NCI-H774 (cell line): ENCODE data around the gene RESP18.
"Not testable (repeated sequence)": the region's sequence is repeated elsewhere in the genome, so short reads cannot be mapped to it uniquely, and the experiment has no call there.

Experiments
- DNase-seq: peaks from one replicate; lab custom pipeline; 2025; lab: John Stamatoyannopoulos, UW

The RESP18 gene

GRCh38 chr2:219291394-219291793, 41.1 kb downstream of the RESP18 start:
- DNase-seq, result no peak

GRCh38 chr2:219290381-219291171, 42.0 kb downstream of the RESP18 start:
- no peak for DNase-seq

- DNase-seq, result no peak
Observed at GRCh38 chr2:219289537-219290361, 42.8 kb downstream of the RESP18 start.

- no peak for DNase-seq
Observed at GRCh38 chr2:219289195-219289536, 43.4 kb downstream of the RESP18 start.

- DNase-seq, result no peak
Observed at GRCh38 chr2:219287580-219288265, 44.8 kb downstream of the RESP18 start.

- DNase-seq, result not testable (repeated sequence)
Observed at GRCh38 chr2:219287116-219287440, 45.5 kb downstream of the RESP18 start.

- DNase-seq, result no peak
Observed at GRCh38 chr2:219286436-219287115, 46.0 kb downstream of the RESP18 start.

GRCh38 chr2:219285894-219286425, 46.6 kb downstream of the RESP18 start:
- no peak for DNase-seq

- DNase-seq, result no peak
Observed at GRCh38 chr2:219285373-219285735, 47.2 kb downstream of the RESP18 start.

- DNase-seq, result no peak
Observed at GRCh38 chr2:219284501-219285372, 47.8 kb downstream of the RESP18 start.

GRCh38 chr2:219282943-219283581, 49.5 kb downstream of the RESP18 start:
- DNase-seq, result no peak

- DNase-seq, result no peak
Observed at GRCh38 chr2:219282375-219282774, 50.2 kb downstream of the RESP18 start.

- no peak for DNase-seq
Observed at GRCh38 chr2:219281588-219281987, 51.0 kb downstream of the RESP18 start.

- no peak for DNase-seq
Observed at GRCh38 chr2:219280651-219281050, 51.9 kb downstream of the RESP18 start.

GRCh38 chr2:219279916-219280516, 52.5 kb downstream of the RESP18 start:
- DNase-seq, result no peak

GRCh38 chr2:219279151-219279915, 53.2 kb downstream of the RESP18 start, which contains the start of gene DNAJB2:
TSS of gene DNAJB2 (plus strand) at chr2:219279366. CDS start at chr2:219279834, 468 bp downstream.
- DNase-seq, result peak; percentile 96

- no peak for DNase-seq
Observed at GRCh38 chr2:219278655-219279150, 53.8 kb downstream of the RESP18 start.

GRCh38 chr2:219277703-219278654, 54.6 kb downstream of the RESP18 start:
- DNase-seq, result peak; percentile 60
